ENCODE data around the gene KHK. TPM values are rescaled to one million over a fixed set of nuclear protein-coding genes. Genes with fewer than 3 reads are reported as not detected.

The KHK gene
- total and polyA plus RNA-seq, 9 of the 15 experiments (the other 6 are each of a cell fraction or from before 2014, with no cell fraction given) = 1.5 to 10.7 (median 5.2) TPM

DNA sequence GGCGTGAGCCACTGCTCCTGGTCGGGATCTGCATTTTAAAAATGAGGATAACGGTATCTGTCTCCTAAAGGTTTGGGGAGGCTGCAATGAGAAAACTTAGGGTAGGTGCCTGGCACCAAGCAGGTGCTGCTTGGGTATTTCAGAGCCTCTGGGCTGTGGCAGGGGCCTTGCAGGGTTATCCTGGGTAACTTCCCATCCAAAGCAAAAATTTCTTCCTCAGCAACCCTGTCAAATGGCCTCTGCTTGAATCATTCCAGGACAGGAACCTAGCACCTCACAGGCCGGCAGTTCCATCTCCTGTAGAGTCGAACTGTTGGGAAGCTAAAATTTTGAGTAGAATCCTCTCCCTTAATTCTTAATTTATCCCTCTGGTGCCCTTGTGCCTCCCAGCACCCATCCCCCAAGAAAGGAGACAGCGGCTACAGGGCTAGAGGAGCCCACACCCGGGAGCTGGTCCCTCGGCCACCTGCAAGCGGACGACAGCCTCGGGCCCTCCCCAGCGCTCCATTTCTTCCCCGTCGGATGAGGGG, 31.5 kb downstream of the KHK start:
- TF ChIP-seq, protein P1, sequence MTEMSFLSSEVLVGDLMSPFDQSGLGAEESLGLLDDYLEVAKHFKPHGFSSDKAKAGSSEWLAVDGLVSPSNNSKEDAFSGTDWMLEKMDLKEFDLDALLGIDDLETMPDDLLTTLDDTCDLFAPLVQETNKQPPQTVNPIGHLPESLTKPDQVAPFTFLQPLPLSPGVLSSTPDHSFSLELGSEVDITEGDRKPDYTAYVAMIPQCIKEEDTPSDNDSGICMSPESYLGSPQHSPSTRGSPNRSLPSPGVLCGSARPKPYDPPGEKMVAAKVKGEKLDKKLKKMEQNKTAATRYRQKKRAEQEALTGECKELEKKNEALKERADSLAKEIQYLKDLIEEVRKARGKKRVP (CRISPR knock-in tag; IDR thresholded peaks at IDR 0.05) = no peak
- TF ChIP-seq ZNF507 (tag; conservative IDR thresholded peaks at IDR 0.05) = no peak
- TF ChIP-seq, protein P2, sequence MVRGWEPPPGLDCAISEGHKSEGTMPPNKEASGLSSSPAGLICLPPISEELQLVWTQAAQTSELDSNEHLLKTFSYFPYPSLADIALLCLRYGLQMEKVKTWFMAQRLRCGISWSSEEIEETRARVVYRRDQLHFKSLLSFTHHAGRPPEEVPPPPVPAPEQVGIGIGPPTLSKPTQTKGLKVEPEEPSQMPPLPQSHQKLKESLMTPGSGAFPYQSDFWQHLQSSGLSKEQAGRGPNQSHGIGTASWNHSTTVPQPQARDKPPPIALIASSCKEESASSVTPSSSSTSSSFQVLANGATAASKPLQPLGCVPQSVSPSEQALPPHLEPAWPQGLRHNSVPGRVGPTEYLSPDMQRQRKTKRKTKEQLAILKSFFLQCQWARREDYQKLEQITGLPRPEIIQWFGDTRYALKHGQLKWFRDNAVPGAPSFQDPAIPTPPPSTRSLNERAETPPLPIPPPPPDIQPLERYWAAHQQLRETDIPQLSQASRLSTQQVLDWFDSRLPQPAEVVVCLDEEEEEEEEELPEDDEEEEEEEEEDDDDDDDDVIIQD (CRISPR knock-in tag; IDR thresholded peaks at IDR 0.05) = no peak
- TF ChIP-seq YBX1 (IDR thresholded peaks at IDR 0.05) = no peak
- TF ChIP-seq, protein P3, sequence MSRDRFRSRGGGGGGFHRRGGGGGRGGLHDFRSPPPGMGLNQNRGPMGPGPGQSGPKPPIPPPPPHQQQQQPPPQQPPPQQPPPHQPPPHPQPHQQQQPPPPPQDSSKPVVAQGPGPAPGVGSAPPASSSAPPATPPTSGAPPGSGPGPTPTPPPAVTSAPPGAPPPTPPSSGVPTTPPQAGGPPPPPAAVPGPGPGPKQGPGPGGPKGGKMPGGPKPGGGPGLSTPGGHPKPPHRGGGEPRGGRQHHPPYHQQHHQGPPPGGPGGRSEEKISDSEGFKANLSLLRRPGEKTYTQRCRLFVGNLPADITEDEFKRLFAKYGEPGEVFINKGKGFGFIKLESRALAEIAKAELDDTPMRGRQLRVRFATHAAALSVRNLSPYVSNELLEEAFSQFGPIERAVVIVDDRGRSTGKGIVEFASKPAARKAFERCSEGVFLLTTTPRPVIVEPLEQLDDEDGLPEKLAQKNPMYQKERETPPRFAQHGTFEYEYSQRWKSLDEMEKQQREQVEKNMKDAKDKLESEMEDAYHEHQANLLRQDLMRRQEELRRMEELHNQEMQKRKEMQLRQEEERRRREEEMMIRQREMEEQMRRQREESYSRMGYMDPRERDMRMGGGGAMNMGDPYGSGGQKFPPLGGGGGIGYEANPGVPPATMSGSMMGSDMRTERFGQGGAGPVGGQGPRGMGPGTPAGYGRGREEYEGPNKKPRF (IDR thresholded peaks at IDR 0.05; ENCODE audit: low read depth, low read length) = no peak
- TF ChIP-seq, protein P4, sequence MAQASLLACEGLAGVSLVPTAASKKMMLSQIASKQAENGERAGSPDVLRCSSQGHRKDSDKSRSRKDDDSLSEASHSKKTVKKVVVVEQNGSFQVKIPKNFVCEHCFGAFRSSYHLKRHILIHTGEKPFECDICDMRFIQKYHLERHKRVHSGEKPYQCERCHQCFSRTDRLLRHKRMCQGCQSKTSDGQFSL (CRISPR knock-in tag; IDR thresholded peaks at IDR 0.05) = no peak
- TF ChIP-seq, protein P4 (tag; IDR thresholded peaks at IDR 0.05) = no peak
- TF ChIP-seq RUNX1 (IDR thresholded peaks at IDR 0.05; ENCODE audit: low read depth) = no peak
- in situ Hi-C loops (cut with MboI) = no loop called here
- Histone ChIP-seq H3K9ac (ENCODE audit: insufficient read depth in 1 of 2, low read depth in 2 of 2, low read length in 2 of 2) (no peak overlapping the region), H3K4me1 (replicated peaks in 1 of 2; ENCODE audit: control insufficient read depth in 2 of 2, insufficient read depth in 2 of 2, low read length in 2 of 2) (peaks cover 1 to 12% of the 10 kb centered on the region in 2 experiments; a peak in 3 of 5 replicates), H3K9me1 (ENCODE audit: control insufficient read depth, insufficient read depth, low read length) (no peaks in the 10 kb centered on the region), H3K9me3 (replicated peaks; ENCODE audit: control insufficient read depth, insufficient read depth, low read depth, low read length) (no peaks in the 10 kb centered on the region), H3K36me3 (ENCODE audit: control insufficient read depth, insufficient read depth, low read length) (no peaks in the 10 kb centered on the region), H2AFZ (ENCODE audit: low read depth, low read length) (no peak overlapping the region), H3K79me2 (ENCODE audit: control insufficient read depth, insufficient read depth, low read length) (no peaks in the 10 kb centered on the region), H3K4me3 (no peak overlapping the region), H3K27ac (ENCODE audit: extremely low read depth, low read depth, low read length) (no peak overlapping the region), H3K4me2 (ENCODE audit: insufficient read depth, low read length) (no peak overlapping the region), H3K27me3 (ENCODE audit: control insufficient read depth in 2 of 2, insufficient read depth in 2 of 2, low read length in 2 of 2) (peaks cover 7 to 8% of the 10 kb centered on the region in 2 experiments; a peak in 4 of 5 replicates), H4K20me1 (replicated peaks; ENCODE audit: control insufficient read depth, insufficient read depth, low read length) (no peaks in the 10 kb centered on the region)
- no peak for FAIRE-seq
- DNase-seq (ENCODE audit: extremely low read depth in 1 of 4, low spot score in 3 of 4) = no peak
- WGBS (ENCODE audit: insufficient coverage, low coverage, missing lambda C conversion rate) = 31% methylated on average over 13 of the region's 14 CpGs
- no peak for ATAC-seq
- intact Hi-C loops (cut with micrococcal nuclease) = no loop called here
- ChIA-PET POLR2A (interaction anchor here (0.6 to 0.8 kb wide), 3 partner anchors 41 to 73 kb away, joined by 3 to 4 read pairs (median 4); no protein-coding TSS in a partner anchor), CTCF (ENCODE audit: low intra/inter-chr PET ratio) (no interaction called here)
- BruUV-seq (replicated peaks) = no TSS peak
